ENCODE data around the gene EXOC4.

Gene EXOC4

DNA sequence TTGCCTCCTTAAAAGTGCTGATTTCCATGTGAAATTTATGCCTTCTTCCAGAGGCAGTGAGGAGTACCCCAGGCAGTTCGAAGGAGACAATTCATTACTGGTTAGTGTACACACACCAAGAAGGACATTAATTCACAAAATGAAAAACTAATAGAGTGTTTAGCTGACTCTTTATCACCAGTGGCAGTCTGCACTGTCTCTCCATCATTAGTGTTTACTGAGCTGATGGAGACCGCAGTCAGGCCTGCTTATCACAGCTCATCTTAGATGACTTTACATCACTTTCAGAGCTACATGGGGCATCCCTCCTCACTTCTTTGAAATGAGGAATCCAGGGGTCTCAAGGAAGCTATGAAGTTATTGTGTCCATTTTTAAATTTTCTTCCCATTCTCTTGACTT, 718.7 kb downstream of the EXOC4 start:
- H3K9ac ChIP-seq (ENCODE audit: low read length), result no peak overlapping the region
- no peak overlapping the region for H4K8ac ChIP-seq (ENCODE audit: low read depth, low read length)
- no peaks in the 10 kb centered on the region for H3K79me1 ChIP-seq (ENCODE audit: low read length)
- no peak overlapping the region for H2AK5ac ChIP-seq (ENCODE audit: low read length)
- H2BK15ac ChIP-seq (replicated peaks; ENCODE audit: low read depth), result no peak overlapping the region
- WGBS (ENCODE audit: extremely low coverage, insufficient coverage, low lambda C conversion rate), result no CpG with 5 or more reads among the region's 2 CpGs
- no peak overlapping the region for H3K56ac ChIP-seq (ENCODE audit: low read length)
- H3K27me3 ChIP-seq (ENCODE audit: insufficient read depth, low read length, poor library complexity), result no peaks in the 10 kb centered on the region
- H3K27ac ChIP-seq (ENCODE audit: low read depth, low read length), result no peak overlapping the region
- H3K4me1 ChIP-seq (ENCODE audit: control insufficient read depth, low read depth, low read length), result no peaks in the 10 kb centered on the region
- H3K18ac ChIP-seq (ENCODE audit: low read length), result no peak overlapping the region
- H4K5ac ChIP-seq (ENCODE audit: low read length), result no peak overlapping the region
- no peak overlapping the region for H3K23ac ChIP-seq (ENCODE audit: low read length)
- H3K4ac ChIP-seq (ENCODE audit: low read depth, low read length), result no peak overlapping the region
- H3K36me3 ChIP-seq (ENCODE audit: control insufficient read depth, insufficient read depth, low read length), result no peaks in the 10 kb centered on the region
- H2BK120ac ChIP-seq (ENCODE audit: low read depth, low read length), result no peak overlapping the region
- no peak overlapping the region for H2BK5ac ChIP-seq (ENCODE audit: low read length)
- H3K4me3 ChIP-seq (ENCODE audit: low read length), result no peak overlapping the region
- no peak for DNase-seq
- H3K79me2 ChIP-seq (ENCODE audit: control insufficient read depth, insufficient read depth, low read length), result no peaks in the 10 kb centered on the region
- H3K4me2 ChIP-seq (ENCODE audit: low read length), result no peak overlapping the region

DNA sequence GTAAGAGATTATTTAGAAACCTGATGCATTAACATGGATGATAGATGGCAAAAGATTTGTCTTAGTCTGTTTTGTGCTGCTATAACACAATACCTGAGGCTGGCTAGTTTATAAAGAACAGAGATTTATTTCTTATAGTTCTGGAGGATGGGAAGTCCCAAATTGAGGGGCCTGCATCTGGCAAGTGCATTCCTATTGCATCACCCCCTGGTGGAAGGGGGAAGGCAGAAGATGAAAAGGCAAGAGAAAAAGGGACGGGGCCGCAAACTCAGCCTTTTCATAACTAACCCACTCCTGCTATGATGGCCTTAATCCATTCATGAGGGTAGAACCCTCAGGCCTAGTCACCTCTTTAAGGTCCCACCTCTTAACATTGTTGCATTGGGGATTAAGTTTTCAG, 720.8 kb downstream of the EXOC4 start:
- no peaks in the 10 kb centered on the region for H3K27me3 ChIP-seq (ENCODE audit: insufficient read depth, low read length, poor library complexity)
- H3K18ac ChIP-seq (ENCODE audit: low read length), result peak overlapping the region; percentile 51
- H3K9ac ChIP-seq (ENCODE audit: low read length), result no peak overlapping the region
- H2BK5ac ChIP-seq (ENCODE audit: low read length), result no peak overlapping the region
- H3K56ac ChIP-seq (ENCODE audit: low read length), result no peak overlapping the region
- H3K4me3 ChIP-seq (ENCODE audit: low read length), result no peak overlapping the region
- no peaks in the 10 kb centered on the region for H3K36me3 ChIP-seq (ENCODE audit: control insufficient read depth, insufficient read depth, low read length)
- no peak overlapping the region for H2BK15ac ChIP-seq (replicated peaks; ENCODE audit: low read depth)
- H3K79me2 ChIP-seq (ENCODE audit: control insufficient read depth, insufficient read depth, low read length), result no peaks in the 10 kb centered on the region
- H3K4ac ChIP-seq (ENCODE audit: low read depth, low read length), result no peak overlapping the region
- H2BK120ac ChIP-seq (ENCODE audit: low read depth, low read length), result no peak overlapping the region
- no peak overlapping the region for H4K5ac ChIP-seq (ENCODE audit: low read length)
- H4K8ac ChIP-seq (ENCODE audit: low read depth, low read length), result no peak overlapping the region
- DNase-seq, result peak; percentile 8
- no peaks in the 10 kb centered on the region for H3K79me1 ChIP-seq (ENCODE audit: low read length)
- no peak overlapping the region for H3K27ac ChIP-seq (ENCODE audit: low read depth, low read length)
- H3K4me2 ChIP-seq (ENCODE audit: low read length), result no peak overlapping the region
- no peak overlapping the region for H3K23ac ChIP-seq (ENCODE audit: low read length)
- peaks cover 4% of the 10 kb centered on the region for H3K4me1 ChIP-seq (ENCODE audit: control insufficient read depth, low read depth, low read length)
- no CpG with 5 or more reads among the region's 2 CpGs for WGBS (ENCODE audit: extremely low coverage, insufficient coverage, low lambda C conversion rate)
- no peak overlapping the region for H2AK5ac ChIP-seq (ENCODE audit: low read length)

DNA sequence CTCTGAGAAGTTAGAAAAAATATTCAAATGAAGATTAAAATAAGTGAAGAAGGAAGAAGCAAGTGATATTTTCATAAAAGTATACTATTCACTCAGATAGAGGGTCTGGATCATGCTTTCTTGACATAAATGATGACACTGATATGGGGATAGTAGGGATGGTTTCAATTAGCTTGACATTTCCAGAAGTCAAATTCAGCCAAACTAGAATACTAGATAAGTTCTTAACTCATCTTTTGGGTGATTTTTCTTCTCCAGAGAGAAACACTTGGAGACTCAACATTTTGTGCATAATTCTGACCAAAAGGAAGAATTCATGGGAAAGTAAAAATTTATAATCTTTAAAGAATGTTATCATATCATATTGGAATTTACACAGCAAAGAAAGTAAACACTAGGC, 722.3 kb downstream of the EXOC4 start:
- no peaks in the 10 kb centered on the region for H3K36me3 ChIP-seq (ENCODE audit: control insufficient read depth, insufficient read depth, low read length)
- H3K4ac ChIP-seq (ENCODE audit: low read depth, low read length), result no peak overlapping the region
- no peak overlapping the region for H2BK5ac ChIP-seq (ENCODE audit: low read length)
- DNase-seq, result no peak
- no peak overlapping the region for H4K8ac ChIP-seq (ENCODE audit: low read depth, low read length)
- no peak overlapping the region for H4K5ac ChIP-seq (ENCODE audit: low read length)
- H3K4me1 ChIP-seq (ENCODE audit: control insufficient read depth, low read depth, low read length), result peaks cover 4% of the 10 kb centered on the region
- no peaks in the 10 kb centered on the region for H3K79me1 ChIP-seq (ENCODE audit: low read length)
- H3K27me3 ChIP-seq (ENCODE audit: insufficient read depth, low read length, poor library complexity), result no peaks in the 10 kb centered on the region
- no peak overlapping the region for H3K4me2 ChIP-seq (ENCODE audit: low read length)
- no peak overlapping the region for H2BK120ac ChIP-seq (ENCODE audit: low read depth, low read length)
- no peak overlapping the region for H2BK15ac ChIP-seq (replicated peaks; ENCODE audit: low read depth)
- H3K79me2 ChIP-seq (ENCODE audit: control insufficient read depth, insufficient read depth, low read length), result no peaks in the 10 kb centered on the region
- no peak overlapping the region for H3K9ac ChIP-seq (ENCODE audit: low read length)
- no peak overlapping the region for H3K27ac ChIP-seq (ENCODE audit: low read depth, low read length)
- no peak overlapping the region for H3K4me3 ChIP-seq (ENCODE audit: low read length)
- no peak overlapping the region for H3K56ac ChIP-seq (ENCODE audit: low read length)
- H3K18ac ChIP-seq (ENCODE audit: low read length), result no peak overlapping the region
- no peak overlapping the region for H2AK5ac ChIP-seq (ENCODE audit: low read length)
- no peak overlapping the region for H3K23ac ChIP-seq (ENCODE audit: low read length)

DNA sequence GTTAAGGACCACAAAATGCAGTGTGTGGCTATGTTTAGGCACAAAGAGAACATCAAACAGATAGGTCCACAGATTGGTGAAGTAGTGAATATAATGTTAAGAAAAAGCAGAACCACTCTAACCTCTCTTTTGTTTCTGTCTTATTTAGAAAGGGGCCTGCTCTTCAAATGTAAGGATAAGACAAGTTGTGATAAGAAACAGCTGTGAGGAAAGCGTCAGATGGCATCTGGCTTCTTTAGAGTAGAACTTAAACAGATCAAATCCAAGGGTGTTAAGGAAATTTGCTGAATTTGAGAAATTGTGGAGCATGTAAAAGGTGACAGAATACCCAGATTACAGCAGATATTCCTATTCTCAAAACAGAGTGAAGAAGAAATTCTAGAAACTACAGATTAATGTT, 723.3 kb downstream of the EXOC4 start:
- Histone ChIP-seq H4K8ac (ENCODE audit: low read depth, low read length) (no peak overlapping the region), H2BK120ac (ENCODE audit: low read depth, low read length) (no peak overlapping the region), H3K79me2 (ENCODE audit: control insufficient read depth, insufficient read depth, low read length) (no peaks in the 10 kb centered on the region), H2BK15ac (replicated peaks; ENCODE audit: low read depth) (no peak overlapping the region), H3K18ac (ENCODE audit: low read length) (no peak overlapping the region), H3K36me3 (ENCODE audit: control insufficient read depth, insufficient read depth, low read length) (no peaks in the 10 kb centered on the region), H3K4me1 (ENCODE audit: control insufficient read depth, low read depth, low read length) (peaks cover 4% of the 10 kb centered on the region), H3K27ac (ENCODE audit: low read depth, low read length) (no peak overlapping the region), H3K4ac (ENCODE audit: low read depth, low read length) (no peak overlapping the region), H2BK5ac (ENCODE audit: low read length) (no peak overlapping the region), H3K4me2 (ENCODE audit: low read length) (no peak overlapping the region), H3K4me3 (ENCODE audit: low read length) (no peak overlapping the region), H3K56ac (ENCODE audit: low read length) (no peak overlapping the region), H3K23ac (ENCODE audit: low read length) (no peak overlapping the region), H3K79me1 (ENCODE audit: low read length) (no peaks in the 10 kb centered on the region), H3K9ac (ENCODE audit: low read length) (no peak overlapping the region), H2AK5ac (ENCODE audit: low read length) (no peak overlapping the region), H4K5ac (ENCODE audit: low read length) (no peak overlapping the region), H3K27me3 (ENCODE audit: insufficient read depth, low read length, poor library complexity) (no peaks in the 10 kb centered on the region)
- no CpG with 5 or more reads among the region's 1 CpG for WGBS (ENCODE audit: extremely low coverage, insufficient coverage, low lambda C conversion rate)
- DNase-seq, result peak; percentile 36

DNA sequence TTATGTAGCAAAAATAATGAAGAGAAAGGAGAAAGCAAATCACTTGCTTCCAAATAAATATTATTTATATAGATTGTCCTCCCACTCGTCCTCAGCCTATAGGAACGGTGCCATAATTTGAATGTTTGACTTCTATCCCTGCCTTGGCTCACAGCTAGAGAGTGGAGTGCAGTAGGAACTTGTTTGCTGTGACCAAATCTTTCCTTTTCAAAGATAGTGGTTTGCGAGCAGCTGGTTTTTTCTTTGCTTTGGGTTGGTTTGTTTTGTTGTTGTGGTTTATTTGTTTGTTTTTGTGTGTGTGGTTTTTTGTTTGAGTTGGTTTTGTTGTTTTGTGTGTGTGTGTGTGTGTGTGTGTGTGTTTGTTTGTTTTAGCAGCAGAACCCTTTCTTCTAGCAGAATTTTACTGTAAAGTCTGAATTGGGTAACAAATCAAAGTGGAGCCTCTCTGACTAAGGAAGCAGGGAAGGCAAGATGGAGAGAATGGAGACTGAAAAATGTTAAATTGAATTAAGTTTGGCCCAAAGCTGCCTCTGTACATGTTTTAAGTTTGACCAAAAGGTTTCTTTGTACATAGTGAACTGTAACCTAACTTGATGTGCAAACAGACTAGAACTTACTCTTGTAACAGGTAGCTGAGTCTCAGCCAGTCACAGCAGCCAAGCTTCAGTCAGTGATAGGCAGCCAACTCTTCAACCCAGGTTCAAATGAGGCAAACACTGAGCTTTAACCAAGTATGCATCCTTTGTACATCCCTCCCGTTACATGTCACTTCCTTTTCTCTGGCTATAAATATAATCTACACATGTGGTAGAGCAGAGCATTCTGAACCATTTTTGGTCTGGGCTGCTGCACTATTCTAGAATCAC, 724.8 kb downstream of the EXOC4 start:
- no peak overlapping the region for H3K9ac ChIP-seq (ENCODE audit: low read length)
- H2BK15ac ChIP-seq (replicated peaks; ENCODE audit: low read depth), result no peak overlapping the region
- H4K8ac ChIP-seq (ENCODE audit: low read depth, low read length), result no peak overlapping the region
- WGBS (ENCODE audit: extremely low coverage, insufficient coverage, low lambda C conversion rate), result no CpG with 5 or more reads among the region's 4 CpGs
- no peak overlapping the region for H3K4me2 ChIP-seq (ENCODE audit: low read length)
- no peak overlapping the region for H2BK120ac ChIP-seq (ENCODE audit: low read depth, low read length)
- no peak for DNase-seq
- no peak overlapping the region for H2BK5ac ChIP-seq (ENCODE audit: low read length)
- peak overlapping the region; percentile 13 for H4K5ac ChIP-seq (ENCODE audit: low read length)
- no peak overlapping the region for H2AK5ac ChIP-seq (ENCODE audit: low read length)
- no peaks in the 10 kb centered on the region for H3K27me3 ChIP-seq (ENCODE audit: insufficient read depth, low read length, poor library complexity)
- H3K18ac ChIP-seq (ENCODE audit: low read length), result no peak overlapping the region
- no peak overlapping the region for H3K23ac ChIP-seq (ENCODE audit: low read length)
- H3K79me2 ChIP-seq (ENCODE audit: control insufficient read depth, insufficient read depth, low read length), result no peaks in the 10 kb centered on the region
- H3K4me1 ChIP-seq (ENCODE audit: control insufficient read depth, low read depth, low read length), result peaks cover 4% of the 10 kb centered on the region
- no peaks in the 10 kb centered on the region for H3K36me3 ChIP-seq (ENCODE audit: control insufficient read depth, insufficient read depth, low read length)
- H3K56ac ChIP-seq (ENCODE audit: low read length), result peak overlapping the region; percentile 15
- no peak overlapping the region for H3K4ac ChIP-seq (ENCODE audit: low read depth, low read length)
- H3K27ac ChIP-seq (ENCODE audit: low read depth, low read length), result peak overlapping the region; percentile 8
- no peak overlapping the region for H3K4me3 ChIP-seq (ENCODE audit: low read length)
- H3K79me1 ChIP-seq (ENCODE audit: low read length), result no peaks in the 10 kb centered on the region
